ENCODE results near the gene RD3L. TPM values are rescaled to one million over a fixed set of nuclear protein-coding genes. Genes with fewer than 3 reads are reported as not detected.

The RD3L gene
- total and polyA plus RNA-seq, 2 of the 13 experiments (the other 11 are each of a cell fraction or from before 2014, with no cell fraction given): not detected

DNA sequence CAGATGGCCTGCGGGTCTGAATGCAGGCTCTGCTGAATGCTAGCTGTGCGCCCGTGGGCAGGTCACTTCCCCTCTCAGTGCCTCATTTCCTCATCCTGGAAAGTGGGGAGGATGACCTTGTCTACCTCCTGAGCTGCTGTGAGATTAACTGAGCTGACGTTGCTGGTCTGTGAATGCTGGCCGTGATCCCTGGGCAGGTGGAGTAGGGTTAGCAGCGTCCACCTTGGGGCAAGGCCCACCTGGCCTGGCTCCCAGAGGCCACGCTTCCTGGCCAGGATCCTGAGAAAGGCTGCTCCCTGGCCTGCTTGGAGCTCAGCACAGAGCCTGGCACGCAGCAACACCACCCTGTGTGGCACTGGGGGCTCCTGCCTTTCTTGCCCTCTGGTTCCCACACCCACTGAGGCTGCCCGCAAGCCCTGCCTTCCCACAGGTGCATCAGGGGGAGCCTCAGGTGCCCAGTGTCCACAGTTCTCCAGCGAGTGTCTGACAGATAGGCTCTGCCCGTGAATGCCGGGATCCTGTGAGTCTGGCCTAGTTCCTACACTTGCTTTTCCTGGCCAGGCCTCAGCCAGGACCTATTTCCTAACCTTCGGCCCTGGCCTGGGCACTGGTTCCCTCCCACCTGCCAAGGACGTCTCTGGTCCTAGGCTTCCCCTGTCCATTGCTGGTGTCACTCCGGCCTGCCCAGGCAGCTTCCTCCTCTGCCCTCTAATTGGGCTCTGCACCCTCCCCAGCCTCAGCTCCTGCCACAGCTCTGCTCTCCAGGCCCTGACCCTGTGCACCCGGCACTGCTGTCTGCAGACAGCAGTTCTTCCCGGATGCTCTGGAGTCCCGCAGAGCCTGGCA lies 51.3 kb downstream of the RD3L start (continued):
- no peak for TF ChIP-seq ZNF383 (CRISPR knock-in tag; IDR thresholded peaks at IDR 0.05; ENCODE audit: borderline replicate concordance)
- TF ChIP-seq JUND (CRISPR knock-in tag; IDR thresholded peaks at IDR 0.05): no peak
- TF ChIP-seq, protein P1, sequence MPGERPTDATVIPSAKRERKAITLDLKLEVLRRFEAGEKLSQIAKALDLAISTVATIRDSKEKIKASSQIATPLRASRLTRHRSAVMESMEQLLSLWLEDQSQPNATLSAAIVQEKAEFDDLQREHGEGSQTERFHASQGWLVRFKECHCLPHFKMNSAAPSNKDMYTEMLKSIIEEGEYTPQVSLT (CRISPR knock-in tag; IDR thresholded peaks at IDR 0.05; ENCODE audit: borderline replicate concordance, low read depth): no peak
- TF ChIP-seq CEBPB (IDR thresholded peaks at IDR 0.05; ENCODE audit: borderline replicate concordance, low read depth, low read length): no peak
- no peak for TF ChIP-seq MAFF (IDR thresholded peaks at IDR 0.05; ENCODE audit: low read depth, low read length)
- TF ChIP-seq EHMT2 (IDR thresholded peaks at IDR 0.05; ENCODE audit: borderline replicate concordance, low read depth, low read length): no peak
- TF ChIP-seq ZNF83 (CRISPR knock-in tag; IDR thresholded peaks at IDR 0.05; ENCODE audit: borderline replicate concordance): no peak
- no peak for TF ChIP-seq HOXD1 (CRISPR knock-in tag; IDR thresholded peaks at IDR 0.05)
- peak; percentile 21; the same call in 1 of the 2 replicates for TF ChIP-seq MEIS1 (CRISPR knock-in tag; IDR thresholded peaks at IDR 0.05; ENCODE audit: borderline replicate concordance)
- TF ChIP-seq NCOA5 (CRISPR knock-in tag; IDR thresholded peaks at IDR 0.05): no peak
- TF ChIP-seq KAT8 (CRISPR knock-in tag; IDR thresholded peaks at IDR 0.05): no peak
- TF ChIP-seq ATAD3A (CRISPR knock-in tag; IDR thresholded peaks at IDR 0.05): no peak
- TF ChIP-seq ZNF879 (CRISPR knock-in tag; IDR thresholded peaks at IDR 0.05): no peak
- TF ChIP-seq NFE2 (CRISPR knock-in tag; IDR thresholded peaks at IDR 0.05): no peak; the same call in 1 of the 2 replicates
- TF ChIP-seq, protein P2, sequence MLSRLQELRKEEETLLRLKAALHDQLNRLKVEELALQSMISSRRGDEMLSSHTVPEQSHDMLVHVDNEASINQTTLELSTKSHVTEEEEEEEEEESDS (CRISPR knock-in tag; IDR thresholded peaks at IDR 0.05; ENCODE audit: borderline replicate concordance): no peak
- no peak for TF ChIP-seq SIX4 (CRISPR knock-in tag; IDR thresholded peaks at IDR 0.05)
- TF ChIP-seq POLR2A (IDR thresholded peaks at IDR 0.05; ENCODE audit: insufficient read depth in 1 of 2, low read depth in 2 of 2, low read length in 2 of 2): no peak
- TF ChIP-seq ZNF790 (CRISPR knock-in tag; IDR thresholded peaks at IDR 0.05; ENCODE audit: borderline replicate concordance): no peak
- TF ChIP-seq, protein P3, sequence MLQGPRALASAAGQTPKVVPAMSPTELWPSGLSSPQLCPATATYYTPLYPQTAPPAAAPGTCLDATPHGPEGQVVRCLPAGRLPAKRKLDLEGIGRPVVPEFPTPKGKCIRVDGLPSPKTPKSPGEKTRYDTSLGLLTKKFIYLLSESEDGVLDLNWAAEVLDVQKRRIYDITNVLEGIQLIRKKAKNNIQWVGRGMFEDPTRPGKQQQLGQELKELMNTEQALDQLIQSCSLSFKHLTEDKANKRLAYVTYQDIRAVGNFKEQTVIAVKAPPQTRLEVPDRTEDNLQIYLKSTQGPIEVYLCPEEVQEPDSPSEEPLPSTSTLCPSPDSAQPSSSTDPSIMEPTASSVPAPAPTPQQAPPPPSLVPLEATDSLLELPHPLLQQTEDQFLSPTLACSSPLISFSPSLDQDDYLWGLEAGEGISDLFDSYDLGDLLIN (CRISPR knock-in tag; IDR thresholded peaks at IDR 0.05; ENCODE audit: borderline replicate concordance): no peak
- TF ChIP-seq HOXA7 (CRISPR knock-in tag; IDR thresholded peaks at IDR 0.05): no peak
- no peak for TF ChIP-seq ZNF414 (CRISPR knock-in tag; IDR thresholded peaks at IDR 0.05)
- TF ChIP-seq ZNF251 (CRISPR knock-in tag; IDR thresholded peaks at IDR 0.05): no peak
- TF ChIP-seq PRPF4 (IDR thresholded peaks at IDR 0.05; ENCODE audit: low read depth, low read length, poor library complexity, severe bottlenecking): no peak
- TF ChIP-seq ASH2L (IDR thresholded peaks at IDR 0.05; ENCODE audit: insufficient read length, low read depth, low read length): no peak
- TF ChIP-seq CHD4 (IDR thresholded peaks at IDR 0.05; ENCODE audit: borderline replicate concordance, low read length): no peak
- TF ChIP-seq, protein P4, sequence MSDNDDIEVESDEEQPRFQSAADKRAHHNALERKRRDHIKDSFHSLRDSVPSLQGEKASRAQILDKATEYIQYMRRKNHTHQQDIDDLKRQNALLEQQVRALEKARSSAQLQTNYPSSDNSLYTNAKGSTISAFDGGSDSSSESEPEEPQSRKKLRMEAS (IDR thresholded peaks at IDR 0.05): peak; percentile 26; the same call in 1 of the 2 replicates
